Neuronal stem cell (in vitro differentiated cells): ENCODE data around the gene EIF4H.
"Not testable (repeated sequence)": the region's sequence is repeated elsewhere in the genome, so short reads cannot be mapped to it uniquely, and the experiment has no call there.

Source experiments
- DNase-seq: peaks from one replicate; pipeline ENCODE4 v3.0.0-alpha.2; 2013; ENCODE audit warnings: low spot score
- H2AFZ ChIP-seq: one replicate; pipeline ENCODE4 v1.6.1; 2013; ENCODE audit warnings: mild to moderate bottlenecking, low read length, inconsistent platforms
- H2AK5ac ChIP-seq: 2 replicates; pipeline ENCODE4 v1.6.1; 2013; ENCODE audit warnings: low read depth, mild to moderate bottlenecking, inconsistent platforms, low read length, moderate library complexity, mixed read lengths
- H2BK120ac ChIP-seq: 2 replicates; pipeline ENCODE4 v1.6.1; 2013; ENCODE audit warnings: low read depth, mild to moderate bottlenecking, inconsistent platforms, low read length, moderate library complexity, mixed read lengths
- H2BK12ac ChIP-seq: one replicate; pipeline ENCODE4 v1.6.1; 2013; ENCODE audit warnings: low read length, inconsistent platforms
- H2BK15ac ChIP-seq: 2 replicates; pipeline ENCODE4 v1.6.1; 2013; ENCODE audit warnings: mild to moderate bottlenecking, low read length, inconsistent platforms, mixed read lengths
- H2BK5ac ChIP-seq: one replicate; pipeline ENCODE4 v1.6.1; 2013; ENCODE audit warnings: inconsistent platforms, mild to moderate bottlenecking, low read length, moderate library complexity
- H3K14ac ChIP-seq: one replicate; pipeline ENCODE4 v1.6.1; 2013; ENCODE audit warnings: low read length, inconsistent platforms
- H3K18ac ChIP-seq: 2 replicates; pipeline ENCODE4 v1.6.1; 2013; ENCODE audit warnings: low read length, inconsistent platforms
- H3K23ac ChIP-seq: 2 replicates; pipeline ENCODE4 v1.6.1; 2013; ENCODE audit warnings: low read depth, mild to moderate bottlenecking, mixed read lengths, low read length, inconsistent platforms; ENCODE audit not compliant: poor library complexity
- H3K27ac ChIP-seq: replicated peaks from 3 replicates; pipeline ENCODE4 v1.5.1; 2013; ENCODE audit warnings: low read length, inconsistent platforms
- H3K27me3 ChIP-seq, 3 experiments: 2 replicates each; pipeline ENCODE4 v1.6.1; 2013; ENCODE audit warnings: low read length in 3 of 3, mild to moderate bottlenecking in 2 of 3, inconsistent platforms in 1 of 3, low read depth in 1 of 3, mixed read lengths in 1 of 3, moderate library complexity in 1 of 3; ENCODE audit not compliant: control insufficient read depth in 3 of 3, insufficient read depth in 3 of 3
- H3K36me3 ChIP-seq, 2 donors: replicated peaks in 1 of 2; 2 replicates each; pipeline ENCODE4 v1.6.1; 2013; ENCODE audit warnings: low read length in 2 of 2; ENCODE audit not compliant: control insufficient read depth in 2 of 2, insufficient read depth in 2 of 2
- H3K4ac ChIP-seq: 2 replicates; pipeline ENCODE4 v1.6.1; 2013; ENCODE audit warnings: inconsistent platforms, mild to moderate bottlenecking, low read length, moderate library complexity
- H3K4me1 ChIP-seq, 2 donors: 1 replicate in 1 of 2; 2 replicates in 1 of 2; pipeline ENCODE4 v1.6.1; 2013; ENCODE audit warnings: low read length in 2 of 2, low read depth in 1 of 2; ENCODE audit not compliant: control insufficient read depth in 2 of 2, insufficient read depth in 1 of 2
- H3K4me2 ChIP-seq: one replicate; pipeline ENCODE4 v1.6.1; 2013; ENCODE audit warnings: mild to moderate bottlenecking, low read length, inconsistent platforms; ENCODE audit not compliant: insufficient read depth, poor library complexity, severe bottlenecking
- H3K4me3 ChIP-seq, 2 donors: 2 replicates each; pipeline ENCODE4 v1.5.1; 2013; ENCODE audit warnings: low read length in 2 of 2, mild to moderate bottlenecking in 2 of 2, inconsistent platforms in 1 of 2, moderate library complexity in 1 of 2
- H3K79me1 ChIP-seq: one replicate; pipeline ENCODE4 v1.6.1; 2013; ENCODE audit warnings: low read depth, mild to moderate bottlenecking, inconsistent platforms, low read length, moderate library complexity
- H3K9ac ChIP-seq: one replicate; pipeline ENCODE4 v1.6.1; 2013; ENCODE audit warnings: mild to moderate bottlenecking, low read depth, low read length, inconsistent platforms; ENCODE audit not compliant: poor library complexity
- H3K9me3 ChIP-seq, 2 donors: replicated peaks in 1 of 2; 2 replicates each; pipeline versions ENCODE3 to v1.6.1; 2013; ENCODE audit warnings: low read length in 2 of 2, mild to moderate bottlenecking in 2 of 2, inconsistent platforms in 1 of 2, low read depth in 1 of 2, mixed read lengths in 1 of 2, moderate library complexity in 1 of 2; ENCODE audit not compliant: control insufficient read depth in 2 of 2, insufficient read depth in 1 of 2
- H4K8ac ChIP-seq: one replicate; pipeline ENCODE4 v1.6.1; 2013; ENCODE audit warnings: low read depth, mild to moderate bottlenecking, inconsistent platforms, low read length, moderate library complexity
- H4K91ac ChIP-seq: one replicate; pipeline ENCODE4 v1.6.1; 2013; ENCODE audit warnings: low read length, low read depth, mild to moderate bottlenecking, inconsistent platforms; ENCODE audit not compliant: poor library complexity
- WGBS, 2 donors: extraction: QIAGEN DNeasy Blood & Tissue Kit; methylation state at CpG; one replicate each; pipeline ENCODE4 v1.1.7; 2013; ENCODE audit warnings: missing lambda C conversion rate in 2 of 2, mixed read lengths in 1 of 2; ENCODE audit not compliant: insufficient read length in 2 of 2, insufficient replicate concordance in 1 of 2; ENCODE audit errors: extremely low coverage in 2 of 2; 5-methylcytosine and 5-hydroxymethylcytosine counted together

Gene EIF4H

DNA sequence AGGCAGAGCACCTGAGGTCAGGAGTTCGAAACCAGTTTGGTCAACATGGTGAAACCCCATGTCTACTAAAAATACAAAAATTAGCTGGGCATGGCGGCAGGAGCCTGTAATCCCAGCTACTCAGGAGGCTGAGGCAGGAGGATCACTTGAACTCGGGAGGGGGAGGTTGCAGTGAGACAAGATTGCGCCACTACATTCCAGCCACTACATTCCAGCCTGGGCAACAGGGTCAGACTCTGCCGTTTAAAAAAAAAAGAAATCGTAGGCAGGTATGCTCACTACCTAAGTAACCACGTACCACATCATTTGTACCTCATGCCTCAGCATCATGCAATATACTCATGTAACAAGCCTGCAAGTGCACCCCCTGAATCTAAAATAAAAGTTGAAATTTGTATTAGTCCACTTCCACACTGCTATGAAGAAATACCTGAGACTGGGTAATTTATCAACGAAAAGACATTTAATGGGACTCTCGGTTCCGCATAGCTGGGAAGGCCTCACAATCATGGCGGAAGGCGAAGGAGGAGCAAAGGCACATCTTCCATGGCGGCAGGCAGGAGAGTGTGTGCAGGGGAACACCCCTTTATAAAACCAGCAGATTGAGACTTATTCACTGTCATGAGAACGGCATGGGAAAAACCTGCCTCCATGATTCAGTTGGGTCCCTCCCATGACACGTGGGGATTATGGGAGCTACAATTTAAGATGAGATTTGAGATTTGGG lies 8.1 kb upstream of the EIF4H start:
- Histone ChIP-seq H3K14ac (no peak overlapping the region), H2BK5ac (no peak overlapping the region), H4K8ac (no peak overlapping the region), H3K79me1 (no peaks in the 10 kb centered on the region), H3K4me2 (no peak overlapping the region), H4K91ac (no peak overlapping the region), H2BK120ac (no peak overlapping the region), H3K4ac (no peak overlapping the region), H3K27ac (no peak overlapping the region), H2BK12ac (no peak overlapping the region), H3K4me3 (no peak overlapping the region), H3K23ac (no peak overlapping the region), H2BK15ac (no peak overlapping the region), H3K18ac (no peak overlapping the region), H3K4me1 (no peaks in the 10 kb centered on the region), H3K9me3 (no peaks in the 10 kb centered on the region), H2AFZ (no peak overlapping the region), H3K36me3 (no peaks in the 10 kb centered on the region), H3K9ac (no peak overlapping the region), H2AK5ac (no peak overlapping the region), H3K27me3 (no peaks in the 10 kb centered on the region)
- no CpG with 5 or more reads among the region's 15 CpGs for WGBS, 2 donors
- no peak for DNase-seq

DNA sequence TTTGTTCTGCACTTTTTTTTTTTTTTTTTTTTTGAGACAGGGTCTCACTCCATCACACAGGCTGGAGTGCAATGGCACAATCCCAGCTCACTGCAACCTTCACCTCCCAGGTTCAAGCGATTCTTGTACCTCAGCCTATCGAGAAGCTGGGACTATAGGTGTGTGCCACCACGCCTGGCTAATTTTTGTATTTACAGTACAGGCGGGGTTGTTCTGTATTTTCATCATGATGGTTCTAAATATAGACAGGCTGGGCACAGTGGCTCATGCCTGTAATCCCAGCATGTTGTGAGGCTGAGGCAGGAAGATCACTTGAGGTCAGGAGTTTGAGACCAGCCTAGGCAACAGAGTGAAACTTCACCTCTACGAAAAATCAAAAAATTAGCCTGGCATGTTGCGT lies 6.8 kb upstream of the EIF4H start:
- WGBS, 2 donors: no CpG with 5 or more reads among the region's 6 CpGs

DNA sequence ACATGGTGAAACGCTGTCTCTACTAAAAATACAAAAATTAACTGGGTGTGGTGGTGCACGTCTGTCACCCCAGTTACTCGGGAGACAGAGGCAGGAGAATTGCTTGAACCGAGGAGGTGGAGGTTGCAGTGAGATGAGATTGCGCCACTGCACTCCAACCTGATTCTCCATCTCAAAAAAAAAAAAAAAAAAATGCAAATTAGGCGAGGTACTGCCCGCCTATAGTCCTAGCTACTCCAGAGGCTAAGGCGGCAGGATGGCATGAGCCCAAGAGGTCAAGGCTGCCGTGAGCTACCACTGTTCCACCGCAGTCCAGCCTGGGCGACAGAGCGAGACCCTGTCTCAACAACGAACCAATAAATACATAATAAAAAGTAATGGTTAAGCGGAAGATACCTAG lies 1.1 kb upstream of the EIF4H start:
- Histone ChIP-seq H3K27ac (no peak overlapping the region), H3K4ac (no peak overlapping the region), H3K4me2 (peak overlapping the region; percentile 89), H2AFZ (peak overlapping the region; percentile 97), H2BK12ac (no peak overlapping the region), H4K8ac (no peak overlapping the region), H2AK5ac (no peak overlapping the region), H3K4me1 (peaks cover 5 to 21% of the 10 kb centered on the region in 2 donors), H3K9me3 (no peaks in the 10 kb centered on the region), H2BK15ac (no peak overlapping the region), H3K79me1 (no peaks in the 10 kb centered on the region), H3K9ac (no peak overlapping the region), H2BK5ac (no peak overlapping the region), H3K4me3 (peak overlapping the region in 1 of 2 donors; percentile 88), H3K36me3 (peaks cover 2 to 27% of the 10 kb centered on the region in 2 donors), H4K91ac (no peak overlapping the region), H3K23ac (no peak overlapping the region), H3K18ac (no peak overlapping the region), H3K27me3 (no peaks in the 10 kb centered on the region), H2BK120ac (no peak overlapping the region), H3K14ac (no peak overlapping the region)
- WGBS, 2 donors: no CpG with 5 or more reads among the region's 14 CpGs
- DNase-seq: no peak

More for the DNA sequence above, 6.8 kb upstream of the EIF4H start:
- not testable (repeated sequence) for H2BK12ac ChIP-seq, H3K4me3 ChIP-seq, H3K27me3 ChIP-seq, H2BK5ac ChIP-seq, H3K4me2 ChIP-seq, H2BK120ac ChIP-seq, H3K9ac ChIP-seq, H3K27ac ChIP-seq, H2AK5ac ChIP-seq, H3K79me1 ChIP-seq, DNase-seq, H4K8ac ChIP-seq, H4K91ac ChIP-seq, H3K9me3 ChIP-seq, H3K18ac ChIP-seq, H2AFZ ChIP-seq, H3K14ac ChIP-seq, H3K23ac ChIP-seq, H3K36me3 ChIP-seq, H3K4ac ChIP-seq, H2BK15ac ChIP-seq, H3K4me1 ChIP-seq

DNA sequence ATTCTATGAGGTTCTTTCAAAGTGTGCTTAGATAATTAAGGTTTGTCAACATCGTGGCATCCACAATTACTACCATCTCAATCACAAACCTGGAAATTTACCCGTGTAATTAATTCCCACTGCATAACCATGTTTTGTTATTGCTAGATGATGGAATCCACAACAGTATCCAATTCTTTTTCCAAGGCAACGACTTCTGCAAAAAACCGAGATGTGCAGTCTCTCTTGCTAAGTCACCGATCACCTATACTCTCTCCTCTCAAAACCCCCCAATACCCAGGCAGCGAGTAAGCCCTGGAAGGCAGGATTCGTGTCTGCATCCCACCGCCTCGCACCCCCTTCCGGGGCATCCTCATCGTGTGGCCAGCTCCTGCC lies 678 bp upstream of the EIF4H start:
- no peak overlapping the region for H2BK15ac ChIP-seq

More for the DNA sequence above, 678 bp upstream of the EIF4H start:
- Histone ChIP-seq H3K27me3 (no peaks in the 10 kb centered on the region), H3K9ac (peak overlapping the region; percentile 99), H3K14ac (peak overlapping the region; percentile 78), H3K9me3 (no peaks in the 10 kb centered on the region), H3K4ac (peak overlapping the region; percentile 84), H4K8ac (no peak overlapping the region), H3K4me3 (peak overlapping the region; percentile 88 to 100), H3K4me2 (peak overlapping the region; percentile 89), H3K4me1 (peaks cover 5 to 21% of the 10 kb centered on the region in 2 donors), H2AK5ac (peak overlapping the region; percentile 76), H3K36me3 (peaks cover 2 to 31% of the 10 kb centered on the region in 2 donors), H4K91ac (no peak overlapping the region), H2BK5ac (peak overlapping the region; percentile 89), H2BK120ac (no peak overlapping the region), H2BK12ac (no peak overlapping the region), H3K27ac (no peak overlapping the region), H3K79me1 (no peaks in the 10 kb centered on the region), H2AFZ (peak overlapping the region; percentile 97), H3K23ac (peak overlapping the region; percentile 96), H3K18ac (peak overlapping the region; percentile 97)
- no CpG with 5 or more reads among the region's 11 CpGs for WGBS, 2 donors
- no peak for DNase-seq
